Measurements from ENCODE around the gene BRIX1.

DNA sequence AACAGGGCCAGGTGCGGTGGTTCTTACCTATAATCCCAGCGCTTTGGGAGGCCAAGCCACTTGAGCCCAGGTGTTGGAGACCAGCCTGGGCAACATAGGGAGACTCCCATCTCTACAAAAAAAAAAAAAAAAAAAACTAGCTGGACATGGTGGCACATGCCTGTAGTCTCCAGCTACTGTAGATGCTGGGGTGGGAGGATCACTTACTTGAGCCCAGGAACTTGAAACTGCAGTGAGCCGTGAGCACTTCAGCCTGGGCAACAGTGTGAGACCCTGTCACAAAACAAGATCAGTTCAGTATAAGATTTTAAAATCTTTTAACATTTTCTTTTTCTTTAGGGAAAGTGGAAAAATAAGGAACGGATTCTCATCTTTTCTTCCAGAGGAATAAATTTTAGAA, 2.5 kb downstream of the BRIX1 start:
- no peak for TF ChIP-seq POLR2A (IDR thresholded peaks at IDR 0.05; ENCODE audit: low read length)
- no peak for TF ChIP-seq GATA1 (IDR thresholded peaks at IDR 0.05; ENCODE audit: low read depth, low read length)

All from erythroblast (primary cell).